Natural killer cell treated with Interleukin-12 subunit alpha and Interleukin-12 subunit beta and Interleukin-15 and Interleukin-18, amount 100 ng/mL, for 72 hours (primary cell): ENCODE measurements around the gene LRRN3. TPM values are rescaled to one million over a fixed set of nuclear protein-coding genes. Genes with fewer than 3 reads are reported as not detected.

Experiments used
- ATAC-seq, 2 donors: fragments of 150-1000 bp; cut with Tn5 transposase in 1 of 2; sonication (Bioruptor Pico), chemical (Tn5 transposase) in 1 of 2; 2 replicates each; pipeline ENCODE4 v1.10.0; 2021
- DNase-seq: peaks from one replicate; pipeline ENCODE4 v3.0.0; 2022; ENCODE audit warnings: low spot score
- H3K27ac Mint-ChIP-seq, 2 donors: 1 replicate in 1 of 2; 2 replicates in 1 of 2; pipeline ENCODE4 v1.8.0; 2022; ENCODE audit warnings: mixed read lengths in 2 of 2, mild to moderate bottlenecking in 1 of 2, moderate library complexity in 1 of 2
- H3K27me3 Mint-ChIP-seq, 2 donors: 1 replicate in 1 of 2; 2 replicates in 1 of 2; pipeline ENCODE4 v1.8.0; 2022; ENCODE audit warnings: mixed read lengths in 2 of 2
- H3K36me3 Mint-ChIP-seq: one replicate; pipeline ENCODE4 v1.8.0; 2022; ENCODE audit warnings: mixed read lengths
- H3K4me1 Mint-ChIP-seq, 2 donors: 1 replicate in 1 of 2; 2 replicates in 1 of 2; pipeline ENCODE4 v1.8.0; 2022; ENCODE audit warnings: low read depth in 2 of 2, mixed read lengths in 2 of 2, mild to moderate bottlenecking in 1 of 2
- H3K4me3 Mint-ChIP-seq: one replicate; pipeline ENCODE4 v1.8.0; 2022; ENCODE audit warnings: mixed read lengths
- H3K9me3 Mint-ChIP-seq: 2 replicates; pipeline ENCODE4 v1.8.0; 2022; ENCODE audit warnings: mixed read lengths
- total RNA-seq, 2 donors: library from RNA; stranded (reverse); gene quantifications; one replicate each; pipeline ENCODE4 v1.2.3, GENCODE V29; 2022

The LRRN3 gene
- total RNA-seq, 2 donors from 2014 or later, result 1.4 to 4.6 TPM

- peak; percentile 60 for DNase-seq
- Mint-ChIP-seq H3K4me3 (peak overlapping the region; percentile 74), H3K9me3 (peaks cover 3% of the 10 kb centered on the region), H3K27me3 (no peaks in the 10 kb centered on the region), H3K27ac (peak overlapping the region; percentile 87 to 91), H3K36me3 (no peaks in the 10 kb centered on the region), H3K4me1 (peaks cover 3 to 16% of the 10 kb centered on the region in 2 donors)
- peak; percentile 87 to 93 for ATAC-seq
These were observed 47.3 kb downstream of the LRRN3 start for GRCh38 chr7:111138193-111138569.

GRCh38 chr7:111138586-111138985 is 47.7 kb downstream of the LRRN3 start:
- Mint-ChIP-seq H3K9me3 (peaks cover 3% of the 10 kb centered on the region), H3K36me3 (no peaks in the 10 kb centered on the region)

GRCh38 chr7:111140091-111140865 is 49.4 kb downstream of the LRRN3 start:
- Mint-ChIP-seq H3K27ac (no peak overlapping the region), H3K9me3 (peaks cover 3% of the 10 kb centered on the region), H3K36me3 (no peaks in the 10 kb centered on the region), H3K4me1 (peaks cover 3 to 16% of the 10 kb centered on the region in 2 donors), H3K27me3 (no peaks in the 10 kb centered on the region), H3K4me3 (no peak overlapping the region)
- no peak for ATAC-seq
- no peak for DNase-seq

More at GRCh38 chr7:111138586-111138985, 47.7 kb downstream of the LRRN3 start:
- H3K4me3 Mint-ChIP-seq, result peak overlapping the region; percentile 74
- peak overlapping the region; percentile 87 to 91 for H3K27ac Mint-ChIP-seq
- peaks cover 3 to 16% of the 10 kb centered on the region in 2 donors for H3K4me1 Mint-ChIP-seq
- DNase-seq (no peak), ATAC-seq (no peak)
- H3K27me3 Mint-ChIP-seq, result no peaks in the 10 kb centered on the region

- Mint-ChIP-seq H3K36me3 (no peaks in the 10 kb centered on the region), H3K27me3 (no peaks in the 10 kb centered on the region), H3K27ac (no peak overlapping the region), H3K4me1 (no peaks in the 10 kb centered on the region), H3K4me3 (no peak overlapping the region), H3K9me3 (no peaks in the 10 kb centered on the region)
- no peak for DNase-seq
- ATAC-seq, result no peak
These were observed 54.5 kb downstream of the LRRN3 start for GRCh38 chr7:111145472-111145871.

GRCh38 chr7:111146136-111146535 is 55.2 kb downstream of the LRRN3 start:
- H3K4me1 Mint-ChIP-seq, result no peaks in the 10 kb centered on the region
- DNase-seq (no peak), ATAC-seq (no peak)
- H3K36me3 Mint-ChIP-seq, result peaks cover 3% of the 10 kb centered on the region
- no peak overlapping the region for H3K4me3 Mint-ChIP-seq
- H3K27me3 Mint-ChIP-seq, result no peaks in the 10 kb centered on the region
- no peak overlapping the region for H3K27ac Mint-ChIP-seq
- H3K9me3 Mint-ChIP-seq, result peaks cover 3% of the 10 kb centered on the region

GRCh38 chr7:111147708-111148533 is 57.0 kb downstream of the LRRN3 start:
- Mint-ChIP-seq H3K4me3 (no peak overlapping the region), H3K27ac (no peak overlapping the region), H3K27me3 (no peaks in the 10 kb centered on the region), H3K9me3 (peaks cover 5% of the 10 kb centered on the region), H3K36me3 (peaks cover 5% of the 10 kb centered on the region), H3K4me1 (no peaks in the 10 kb centered on the region)
- ATAC-seq, result no peak
- no peak for DNase-seq

GRCh38 chr7:111150709-111151108 is 59.8 kb downstream of the LRRN3 start:
- Mint-ChIP-seq H3K36me3 (peaks cover 5% of the 10 kb centered on the region), H3K4me3 (no peak overlapping the region), H3K27ac (no peak overlapping the region), H3K4me1 (no peaks in the 10 kb centered on the region), H3K9me3 (peaks cover 5% of the 10 kb centered on the region), H3K27me3 (no peaks in the 10 kb centered on the region)
- DNase-seq (no peak), ATAC-seq (no peak)

GRCh38 chr7:111159426-111159825 is 68.5 kb downstream of the LRRN3 start:
- H3K27me3 Mint-ChIP-seq, result no peaks in the 10 kb centered on the region
- ATAC-seq, result no peak
- no peak for DNase-seq
- H3K36me3 Mint-ChIP-seq, result no peaks in the 10 kb centered on the region
- H3K4me3 Mint-ChIP-seq, result no peak overlapping the region
- no peak overlapping the region for H3K27ac Mint-ChIP-seq
- H3K9me3 Mint-ChIP-seq, result peaks cover 8% of the 10 kb centered on the region
- H3K4me1 Mint-ChIP-seq, result no peaks in the 10 kb centered on the region

GRCh38 chr7:111160297-111160696 is 69.4 kb downstream of the LRRN3 start:
- H3K4me3 Mint-ChIP-seq, result no peak overlapping the region
- no peaks in the 10 kb centered on the region for H3K27me3 Mint-ChIP-seq
- H3K27ac Mint-ChIP-seq, result no peak overlapping the region
- H3K9me3 Mint-ChIP-seq, result peaks cover 12% of the 10 kb centered on the region
- H3K36me3 Mint-ChIP-seq, result no peaks in the 10 kb centered on the region
- H3K4me1 Mint-ChIP-seq, result no peaks in the 10 kb centered on the region
- no peak for ATAC-seq
- DNase-seq, result no peak

- no peaks in the 10 kb centered on the region for H3K4me1 Mint-ChIP-seq
- DNase-seq (no peak), ATAC-seq (no peak)
- H3K36me3 Mint-ChIP-seq, result no peaks in the 10 kb centered on the region
- peaks cover 10% of the 10 kb centered on the region for H3K9me3 Mint-ChIP-seq
- H3K27me3 Mint-ChIP-seq, result no peaks in the 10 kb centered on the region
- H3K4me3 Mint-ChIP-seq, result no peak overlapping the region
- no peak overlapping the region for H3K27ac Mint-ChIP-seq
These were observed 71.8 kb downstream of the LRRN3 start for GRCh38 chr7:111162692-111163091.

GRCh38 chr7:111164442-111164841 is 73.5 kb downstream of the LRRN3 start:
- Mint-ChIP-seq H3K36me3 (no peaks in the 10 kb centered on the region), H3K9me3 (peaks cover 13% of the 10 kb centered on the region), H3K27me3 (no peaks in the 10 kb centered on the region), H3K4me3 (no peak overlapping the region), H3K4me1 (no peaks in the 10 kb centered on the region), H3K27ac (no peak overlapping the region)
- no peak for ATAC-seq
- DNase-seq, result no peak

GRCh38 chr7:111168182-111168581 is 77.3 kb downstream of the LRRN3 start:
- H3K9me3 Mint-ChIP-seq, result peaks cover 14% of the 10 kb centered on the region
- no peak overlapping the region for H3K27ac Mint-ChIP-seq
- ATAC-seq, result no peak
- no peak overlapping the region for H3K4me3 Mint-ChIP-seq
- H3K4me1 Mint-ChIP-seq, result no peaks in the 10 kb centered on the region
- no peaks in the 10 kb centered on the region for H3K27me3 Mint-ChIP-seq
- H3K36me3 Mint-ChIP-seq, result no peaks in the 10 kb centered on the region
- DNase-seq, result no peak

GRCh38 chr7:111172564-111173257 is 81.8 kb downstream of the LRRN3 start:
- ATAC-seq, result no peak
- no peaks in the 10 kb centered on the region for H3K36me3 Mint-ChIP-seq
- H3K27me3 Mint-ChIP-seq, result no peaks in the 10 kb centered on the region
- no peak overlapping the region for H3K4me3 Mint-ChIP-seq
- DNase-seq, result no peak
- peaks cover 8% of the 10 kb centered on the region for H3K9me3 Mint-ChIP-seq
- no peak overlapping the region for H3K27ac Mint-ChIP-seq
- H3K4me1 Mint-ChIP-seq, result no peaks in the 10 kb centered on the region

- DNase-seq, result no peak
- no peak overlapping the region for H3K4me3 Mint-ChIP-seq
- no peaks in the 10 kb centered on the region for H3K36me3 Mint-ChIP-seq
- no peak for ATAC-seq
- peaks cover 8% of the 10 kb centered on the region for H3K9me3 Mint-ChIP-seq
- H3K4me1 Mint-ChIP-seq, result no peaks in the 10 kb centered on the region
- H3K27me3 Mint-ChIP-seq, result no peaks in the 10 kb centered on the region
- H3K27ac Mint-ChIP-seq, result no peak overlapping the region
These were observed 82.6 kb downstream of the LRRN3 start for GRCh38 chr7:111173528-111173927.
